ENCODE measurements around the gene DYNAP.

DYNAP gene

GRCh38 chr18:54590945-54591344 lies at the start of gene DYNAP:
DYNAP (plus strand) TSS chr18:54591245; CDS start chr18:54591283, 38 bp downstream.
- no peak for DNase-seq

GRCh38 chr18:54551590-54551989 lies 39.5 kb upstream of the DYNAP start:
- no peak for DNase-seq

GRCh38 chr18:54555286-54555685 lies 35.8 kb upstream of the DYNAP start:
- DNase-seq: no peak

GRCh38 chr18:54555996-54556395 lies 35.0 kb upstream of the DYNAP start:
- DNase-seq: no peak

GRCh38 chr18:54557958-54558357 lies 33.1 kb upstream of the DYNAP start:
- DNase-seq: no peak

GRCh38 chr18:54558609-54559585 lies 32.1 kb upstream of the DYNAP start:
- DNase-seq: no peak

- DNase-seq: no peak
Observed at GRCh38 chr18:54561706-54562267, 29.3 kb upstream of the DYNAP start.

- no peak for DNase-seq
Observed at GRCh38 chr18:54580202-54580729, 10.8 kb upstream of the DYNAP start.

GRCh38 chr18:54584065-54584464 lies 7.0 kb upstream of the DYNAP start:
- DNase-seq: no peak

- DNase-seq: no peak
Observed at GRCh38 chr18:54585743-54586142, 5.3 kb upstream of the DYNAP start.

- no peak for DNase-seq
Observed at GRCh38 chr18:54604211-54604610, 13.2 kb downstream of the DYNAP start.

GRCh38 chr18:54606835-54607212 lies 15.8 kb downstream of the DYNAP start:
- DNase-seq: no peak

- DNase-seq: no peak
Observed at GRCh38 chr18:54607213-54608027, 16.4 kb downstream of the DYNAP start.

GRCh38 chr18:54608028-54608642 lies 17.1 kb downstream of the DYNAP start:
- no peak for DNase-seq

GRCh38 chr18:54611816-54612215 lies 20.8 kb downstream of the DYNAP start:
- DNase-seq: no peak

- no peak for DNase-seq
Observed at GRCh38 chr18:54612237-54612636, 21.2 kb downstream of the DYNAP start.

GRCh38 chr18:54613174-54613573 lies 22.1 kb downstream of the DYNAP start:
- DNase-seq: no peak

- no peak for DNase-seq
Observed at GRCh38 chr18:54616220-54616848, 25.3 kb downstream of the DYNAP start.

GRCh38 chr18:54622084-54622483 lies 31.0 kb downstream of the DYNAP start:
- DNase-seq: no peak

GRCh38 chr18:54626779-54627178 lies 35.7 kb downstream of the DYNAP start:
- no peak for DNase-seq

GRCh38 chr18:54630963-54631362 lies 39.9 kb downstream of the DYNAP start:
- no peak for DNase-seq

Measured in amygdala (tissue), 56 donors.